ENCODE measurements around the gene TM9SF4.

The TM9SF4 gene

GRCh38 chr20:32078322-32078721, 31.2 kb upstream of the TM9SF4 start:
- no peak overlapping the region for H3K27ac ChIP-seq (ENCODE audit: extremely low read depth, low read depth, low read length)
- H3K4me3 ChIP-seq (ENCODE audit: low read depth, low read length): no peak overlapping the region
- no peaks in the 10 kb centered on the region for H3K4me1 ChIP-seq (ENCODE audit: control insufficient read depth, insufficient read depth, low read length)
- H3K36me3 ChIP-seq (ENCODE audit: control insufficient read depth in 2 of 2, insufficient read depth in 1 of 2, low read length in 2 of 2): no peaks in the 10 kb centered on the region
- ChIA-PET POLR2A (no interaction called here), CTCF (interaction anchor here (3.3 kb wide), 1 partner anchor 13 kb away, joined by 14 read pairs; no protein-coding TSS in a partner anchor)
- TF ChIP-seq ZNF701 (tag by site-specific recombination; IDR thresholded peaks at IDR 0.05) (no peak), TRIM28 (IDR thresholded peaks at IDR 0.05; ENCODE audit: borderline replicate concordance, low read length) (no peak), ZNF777 (tag by site-specific recombination; IDR thresholded peaks at IDR 0.05; ENCODE audit: borderline replicate concordance) (no peak), HOXD13 (CRISPR knock-in tag; IDR thresholded peaks at IDR 0.05; ENCODE audit: borderline replicate concordance) (no peak)
- H3K9me3 ChIP-seq (ENCODE audit: control insufficient read depth, insufficient read depth, low read depth, low read length): no peaks in the 10 kb centered on the region

- Histone ChIP-seq H3K36me3 (ENCODE audit: control insufficient read depth in 2 of 2, insufficient read depth in 1 of 2, low read length in 2 of 2) (no peaks in the 10 kb centered on the region), H3K27ac (ENCODE audit: extremely low read depth, low read depth, low read length) (no peak overlapping the region), H3K4me3 (ENCODE audit: low read depth, low read length) (no peak overlapping the region), H3K4me1 (ENCODE audit: control insufficient read depth, insufficient read depth, low read length) (no peaks in the 10 kb centered on the region), H3K9me3 (ENCODE audit: control insufficient read depth, insufficient read depth, low read depth, low read length) (no peaks in the 10 kb centered on the region)
- no peak for TF ChIP-seq BCL11A (tag by site-specific recombination; IDR thresholded peaks at IDR 0.05; ENCODE audit: low read depth)
- no peak for TF ChIP-seq ZNF830 (tag by site-specific recombination; IDR thresholded peaks at IDR 0.05; ENCODE audit: low read depth)
- TF ChIP-seq KLF1 (tag by site-specific recombination; IDR thresholded peaks at IDR 0.05): no peak
- ChIA-PET POLR2A (no interaction called here), CTCF (interaction anchor here (3.3 kb wide), 1 partner anchor 13 kb away, joined by 14 read pairs; no protein-coding TSS in a partner anchor)
Observed at GRCh38 chr20:32078791-32079190, 30.7 kb upstream of the TM9SF4 start.

GRCh38 chr20:32079655-32080109, 29.8 kb upstream of the TM9SF4 start:
- Histone ChIP-seq H3K36me3 (ENCODE audit: control insufficient read depth in 2 of 2, insufficient read depth in 1 of 2, low read length in 2 of 2) (no peaks in the 10 kb centered on the region), H3K9me3 (ENCODE audit: control insufficient read depth, insufficient read depth, low read depth, low read length) (no peaks in the 10 kb centered on the region), H3K4me1 (ENCODE audit: control insufficient read depth, insufficient read depth, low read length) (no peaks in the 10 kb centered on the region), H3K4me3 (ENCODE audit: low read depth, low read length) (no peak overlapping the region), H3K27ac (ENCODE audit: extremely low read depth, low read depth, low read length) (no peak overlapping the region)
- no peak for TF ChIP-seq ZNF624 (tag by site-specific recombination; IDR thresholded peaks at IDR 0.05)
- TF ChIP-seq ZSCAN30 (tag by site-specific recombination; IDR thresholded peaks at IDR 0.05): no peak
- no peak for TF ChIP-seq ZSCAN5A (tag by site-specific recombination; IDR thresholded peaks at IDR 0.05)
- no peak for TF ChIP-seq ZBTB20 (tag by site-specific recombination; IDR thresholded peaks at IDR 0.05)
- no peak for TF ChIP-seq GFI1B (tag by site-specific recombination; IDR thresholded peaks at IDR 0.05)
- TF ChIP-seq ZNF623 (tag by site-specific recombination; IDR thresholded peaks at IDR 0.05): no peak
- TF ChIP-seq ZNF704 (tag by site-specific recombination; IDR thresholded peaks at IDR 0.05): no peak
- TF ChIP-seq INSM2 (tag by site-specific recombination; IDR thresholded peaks at IDR 0.05): no peak
- TF ChIP-seq ZNF596 (tag by site-specific recombination; IDR thresholded peaks at IDR 0.05): no peak
- no peak for TF ChIP-seq ZXDB (tag by site-specific recombination; IDR thresholded peaks at IDR 0.05)
- no peak for TF ChIP-seq ZNF518A (tag by site-specific recombination; conservative IDR thresholded peaks at IDR 0.05; ENCODE audit: low read depth)
- TF ChIP-seq KLF10 (tag by site-specific recombination; IDR thresholded peaks at IDR 0.05): no peak
- TF ChIP-seq ZNF521 (tag by site-specific recombination; IDR thresholded peaks at IDR 0.05): no peak
- no peak for TF ChIP-seq ZNF266 (tag by site-specific recombination; IDR thresholded peaks at IDR 0.05; ENCODE audit: low read depth)
- CTCF ChIA-PET: interaction anchor here (0.6 to 3.3 kb wide), 2 partner anchors 12 to 49 kb away, joined by 3 to 14 read pairs; no protein-coding TSS in a partner anchor
- POLR2A ChIA-PET: no interaction called here
